Spleen (tissue), 11 donors: Measurements from ENCODE around the gene TRAF1. TPM values are rescaled to one million over a fixed set of nuclear protein-coding genes. Genes with fewer than 3 reads are reported as not detected.
A peak's percentile ranks its signal among the peaks of the same experiment; 100 is the strongest.

Experiments used
- DNase-seq: peaks from one replicate; pipeline ENCODE4 v3.0.0-alpha.2; 2020
- H3K27ac ChIP-seq, 8 donors: fragments of 200-600 bp; sonication (generic) in 7 of 8; 1 replicate in 4 of 8; 2 replicates in 4 of 8; pipeline versions ENCODE4 v1.5.0 to v1.8.0; 2016 to 2021; ENCODE audit warnings: inconsistent platforms in 4 of 8, mild to moderate bottlenecking in 4 of 8, moderate library complexity in 1 of 8
- H3K27me3 ChIP-seq, 7 donors: fragments of 200-600 bp; sonication (generic) in 6 of 7; replicated peaks in 1 of 7; 1 replicate in 4 of 7; 2 replicates in 3 of 7; pipeline versions ENCODE4 v1.5.0 to v1.8.0; 2016 to 2021; ENCODE audit warnings: inconsistent platforms in 3 of 7, mild to moderate bottlenecking in 1 of 7
- H3K36me3 ChIP-seq, 6 donors: fragments of 200-600 bp; sonication (generic) in 5 of 6; 1 replicate in 4 of 6; 2 replicates in 2 of 6; pipeline versions ENCODE4 v1.5.0 to v1.8.0; 2016 to 2021; ENCODE audit warnings: inconsistent platforms in 2 of 6
- H3K4me1 ChIP-seq, 6 donors: fragments of 200-600 bp; sonication (generic) in 5 of 6; 1 replicate in 3 of 6; 2 replicates in 3 of 6; pipeline versions ENCODE4 v1.5.0 to v1.8.0; 2016 to 2021; ENCODE audit warnings: inconsistent platforms in 3 of 6
- H3K4me3 ChIP-seq, 8 donors: fragments of 200-600 bp; sonication (generic) in 7 of 8; 1 replicate in 4 of 8; 2 replicates in 4 of 8; pipeline versions ENCODE4 v1.5.0 to v1.8.0; 2016 to 2021; ENCODE audit warnings: inconsistent platforms in 4 of 8, mild to moderate bottlenecking in 4 of 8, moderate library complexity in 2 of 8
- H3K9me3 ChIP-seq, 8 donors: fragments of 200-600 bp; sonication (generic) in 7 of 8; 1 replicate in 4 of 8; 2 replicates in 4 of 8; pipeline versions ENCODE4 v1.5.0 to v1.8.0; 2016 to 2021; ENCODE audit warnings: inconsistent platforms in 4 of 8
- CTCF ChIP-seq, 11 experiments: fragments of 200-600 bp in 7 of 11; fragments of 450-650 bp in 4 of 11; sonication (generic) in 4 of 11; IDR thresholded peaks in 8 of 11; conservative IDR thresholded peaks in 3 of 11; 1 replicate in 7 of 11; 2 replicates in 4 of 11; pipeline versions ENCODE4 v1.4.0 to v1.8.0; 2016 to 2021; ENCODE audit warnings: antibody characterized with exemption in 11 of 11, inconsistent platforms in 4 of 11, mild to moderate bottlenecking in 1 of 11
- POLR2A ChIP-seq, 3 donors: fragments of 450-650 bp; IDR thresholded peaks; one replicate each; pipeline ENCODE4 v1.5.1; 2017; ENCODE audit warnings: antibody characterized with exemption in 3 of 3, mild to moderate bottlenecking in 1 of 3
- POLR2AphosphoS5 ChIP-seq, 3 donors: sonication (generic); formaldehyde crosslinking; IDR thresholded peaks; one replicate each; pipeline ENCODE4 v1.5.1; 2017; ENCODE audit warnings: antibody characterized with exemption in 3 of 3
- WGBS, 5 donors: extraction: QIAGEN DNeasy Blood & Tissue Kit in 3 of 5; methylation state at CpG; one replicate each; pipeline versions ENCODE4 v1.1.5 to v1.1.7; 2013 to 2018; 5-methylcytosine and 5-hydroxymethylcytosine counted together
- intact Hi-C: fragments of 100-400 bp; cut with DNase I; formaldehyde crosslinking; loops from one replicate; pipeline ENCODE4 v1.15.0; 2023; ENCODE audit warnings: low total_unique reads
- polyA plus RNA-seq, 3 donors: library from polyadenylated mRNA; stranded (reverse); fragments of 200-250 nt; gene quantifications; one replicate each; pipeline ENCODE4 v1.2.1, GENCODE V29; 2013
- total RNA-seq, 7 donors: library from RNA; depleted of rRNA in 3 of 7; stranded (reverse); fragments of >200 nt in 3 of 7; fragmentation: NEBNext Ultra II Directional in 4 of 7; extraction: Animal tissue kit (Norgen Biotek cat#: 25700) in 4 of 7; gene quantifications; one replicate each; pipeline versions ENCODE4 v1.1.0 to v1.2.1, GENCODE V29; 2016 to 2021
- donor health status: healthy with polysubstance abuse.
- donor health status: DM: no; HTN: no; CAD: no; lungs with moderate emphysema.
- donor health status: DM: no; HTN: no; CAD: no.
- donor health status: Bipolar disorder and iron deficiency.
- donor health status: healthy.
- donor health status: DM: no; HTN: no; CAD: no.
- donor health status: DM: yes; HTN: yes; CAD: no.

TRAF1 gene
- total and polyA plus RNA-seq, 10 donors, result 8.6 to 29.2 (median 14.1) TPM

GRCh38 chr9:120922404-120923195, 4.0 kb downstream of the TRAF1 start:
- Histone ChIP-seq H3K27ac (peak overlapping the region; percentile 15 to 96 (median 92)), H3K27me3 (no peaks in the 10 kb centered on the region), H3K4me1 (peaks cover 28 to 100% (median 78%) of the 10 kb centered on the region in 6 donors), H3K9me3 (no peaks in the 10 kb centered on the region), H3K36me3 (peaks cover 0 to 49% (median 0%) of the 10 kb centered on the region in 6 donors), H3K4me3 (peak overlapping the region in 1 of 8 donors; percentile 32)
- no peak for DNase-seq
- no peak for TF ChIP-seq POLR2A (IDR thresholded peaks at IDR 0.05)
- TF ChIP-seq POLR2AphosphoS5 (IDR thresholded peaks at IDR 0.05), result no peak
- 64 to 73% (median 66%) methylated on average over 7 of the region's 7 CpGs for WGBS, 5 donors
- intact Hi-C loops, result no loop called here

DNA sequence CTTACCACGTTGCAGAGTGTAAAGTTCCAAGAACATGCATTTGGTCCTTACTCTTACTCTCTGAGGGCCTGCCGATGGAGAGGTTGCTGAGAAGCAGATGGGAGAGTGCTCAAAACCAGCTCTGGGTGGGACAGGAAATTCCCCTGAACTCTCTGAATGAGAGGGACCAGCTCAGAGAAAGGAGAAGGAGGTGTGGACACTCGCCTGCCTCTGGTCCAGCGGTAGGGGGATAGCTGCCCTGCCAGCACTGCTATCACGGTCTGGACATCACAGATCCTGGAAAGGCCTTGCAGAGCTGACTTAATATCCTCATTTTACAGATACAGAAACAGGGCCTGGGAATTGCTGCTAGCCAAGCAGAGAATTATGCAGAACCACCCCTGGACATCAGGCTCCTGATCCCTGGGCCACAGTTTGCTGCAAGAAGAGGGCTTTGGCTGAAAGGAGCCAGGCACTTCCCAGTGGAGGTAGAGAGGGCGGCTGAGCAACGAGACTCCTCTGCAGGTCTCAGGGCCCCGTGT, 4.9 kb downstream of the TRAF1 start:
- 55 to 71% (median 66%) methylated on average over 8 of the region's 8 CpGs for WGBS, 5 donors
- Histone ChIP-seq H3K27ac (peak overlapping the region in 7 of 8 donors; percentile 15 to 96 (median 92)), H3K36me3 (peaks cover 0 to 58% (median 0%) of the 10 kb centered on the region in 6 donors), H3K4me3 (peak overlapping the region in 1 of 8 donors; percentile 32), H3K9me3 (peaks cover 0 to 3% (median 0%) of the 10 kb centered on the region in 8 donors), H3K4me1 (peaks cover 20 to 100% (median 72%) of the 10 kb centered on the region in 6 donors), H3K27me3 (no peaks in the 10 kb centered on the region)
- intact Hi-C loops, result no loop called here
- TF ChIP-seq POLR2AphosphoS5 (IDR thresholded peaks at IDR 0.05), result no peak
- no peak for TF ChIP-seq CTCF (IDR thresholded peaks at IDR 0.05 in 8 of 11, conservative IDR thresholded peaks at IDR 0.05 in 3 of 11)
- TF ChIP-seq POLR2A (IDR thresholded peaks at IDR 0.05), result no peak
- DNase-seq, result no peak

GRCh38 chr9:120920806-120921178, 5.8 kb downstream of the TRAF1 start:
- WGBS, 5 donors, result 54 to 62% (median 59%) methylated on average over 3 of the region's 3 CpGs
- TF ChIP-seq POLR2A (IDR thresholded peaks at IDR 0.05) (no peak), POLR2AphosphoS5 (IDR thresholded peaks at IDR 0.05) (no peak), CTCF (IDR thresholded peaks at IDR 0.05 in 8 of 11, conservative IDR thresholded peaks at IDR 0.05 in 3 of 11) (no peak)
- intact Hi-C loops, result no loop called here
- H3K4me1 ChIP-seq, result peaks cover 15 to 100% (median 72%) of the 10 kb centered on the region in 6 donors
- peak overlapping the region in 1 of 8 donors; percentile 32 for H3K4me3 ChIP-seq
- no peak for DNase-seq
- no peaks in the 10 kb centered on the region for H3K27me3 ChIP-seq
- peaks cover 0 to 58% (median 0%) of the 10 kb centered on the region in 6 donors for H3K36me3 ChIP-seq
- peak overlapping the region; percentile 51 to 96 (median 82) for H3K27ac ChIP-seq
- peaks cover 0 to 3% (median 0%) of the 10 kb centered on the region in 8 donors for H3K9me3 ChIP-seq

GRCh38 chr9:120919843-120920805, 6.5 kb downstream of the TRAF1 start:
- H3K4me3 ChIP-seq, result peak overlapping the region in 1 of 8 donors; percentile 32
- WGBS, 5 donors, result 72 to 93% (median 82%) methylated on average over 6 of the region's 6 CpGs
- peak overlapping the region; percentile 60 to 96 (median 82) for H3K27ac ChIP-seq
- no peak for DNase-seq
- H3K9me3 ChIP-seq, result peaks cover 0 to 3% (median 0%) of the 10 kb centered on the region in 8 donors
- peaks cover 10 to 100% (median 75%) of the 10 kb centered on the region in 6 donors for H3K4me1 ChIP-seq
- no peak for TF ChIP-seq POLR2A (IDR thresholded peaks at IDR 0.05)
- TF ChIP-seq POLR2AphosphoS5 (IDR thresholded peaks at IDR 0.05), result no peak
- H3K36me3 ChIP-seq, result peaks cover 0 to 58% (median 0%) of the 10 kb centered on the region in 6 donors
- intact Hi-C loops, result no loop called here
- H3K27me3 ChIP-seq, result no peaks in the 10 kb centered on the region
